SK-N-SH (cell line): Measurements from ENCODE around the gene RRN3. TPM values are rescaled to one million over a fixed set of nuclear protein-coding genes. Genes with fewer than 3 reads are reported as not detected.

Experiments used
- CTCF ChIA-PET: fragments of 300-600, 350-600 bp; formaldehyde crosslinking; extraction: SDS; loops from one replicate; lab custom pipeline; 2021; lab: Yijun Ruan, JAX
- POLR2A ChIA-PET: fragments of 350-600 bp; sonication (Branson Sonifier 250); formaldehyde crosslinking; extraction: SDS; loops from one replicate; lab custom pipeline; 2020; ENCODE audit warnings: antibody characterized with exemption, inconsistent platforms; lab: Yijun Ruan, JAX
- DNase-seq: peaks from one replicate; pipeline ENCODE4 v3.0.0; 2012
- H2AFZ ChIP-seq: fragments of 200-600 bp; sonication (generic); 2 replicates; pipeline ENCODE4 v1.8.1; 2016; ENCODE audit warnings: antibody characterized with exemption, mild to moderate bottlenecking, low read depth
- H3F3A ChIP-seq: fragments of 200-600 bp; sonication (generic); replicated peaks from 2 replicates; pipeline ENCODE3; 2016; ENCODE audit warnings: antibody characterized with exemption, mild to moderate bottlenecking; ENCODE audit not compliant: insufficient read depth
- H3K27ac ChIP-seq, 2 experiments: fragments of 200-500 bp in 1 of 2; fragments of 200-600 bp in 1 of 2; sonication (Bioruptor generic) in 1 of 2; sonication (generic), shearing (Covaris generic) in 1 of 2; 2 replicates each; pipeline versions ENCODE4 v1.5.1 to v1.6.1; 2014 to 2016; ENCODE audit warnings: low read depth in 2 of 2, inconsistent platforms in 1 of 2, low read length in 1 of 2, mild to moderate bottlenecking in 1 of 2, mixed read lengths in 1 of 2
- H3K27me3 ChIP-seq: fragments of 200-600 bp; sonication (generic), shearing (Covaris generic); 2 replicates; pipeline ENCODE4 v1.6.1; 2016; ENCODE audit warnings: mixed run types; ENCODE audit not compliant: insufficient read depth
- H3K36me3 ChIP-seq, 2 experiments: fragments of 200-500 bp in 1 of 2; fragments of 200-600 bp in 1 of 2; sonication (Bioruptor generic) in 1 of 2; sonication (generic) in 1 of 2; replicated peaks in 1 of 2; 2 replicates each; pipeline versions ENCODE3 to v1.5.1; 2014 to 2016; ENCODE audit warnings: low read length in 1 of 2, mild to moderate bottlenecking in 1 of 2; ENCODE audit not compliant: insufficient read depth in 2 of 2, control insufficient read depth in 1 of 2
- H3K4me1 ChIP-seq, 2 experiments: fragments of 200-500 bp in 1 of 2; fragments of 200-600 bp in 1 of 2; sonication (Bioruptor generic) in 1 of 2; sonication (generic), shearing (Covaris generic) in 1 of 2; 2 replicates each; pipeline versions ENCODE4 v1.5.1 to v1.6.1; 2014 to 2016; ENCODE audit warnings: low read depth in 1 of 2, low read length in 1 of 2, mixed run types in 1 of 2; ENCODE audit not compliant: insufficient read depth in 2 of 2, control insufficient read depth in 1 of 2
- H3K4me2 ChIP-seq: fragments of 200-600 bp; sonication (generic), shearing (Covaris generic); 2 replicates; pipeline ENCODE4 v1.6.1; 2017; ENCODE audit warnings: mixed run types
- H3K4me3 ChIP-seq, 2 experiments: fragments of 200-500 bp in 1 of 2; fragments of 200-600 bp in 1 of 2; sonication (Bioruptor generic) in 1 of 2; sonication (generic), shearing (Covaris generic) in 1 of 2; 2 replicates each; pipeline versions ENCODE4 v1.5.1 to v1.8.1; 2014 to 2016; ENCODE audit warnings: low read depth in 2 of 2, inconsistent platforms in 1 of 2, low read length in 1 of 2, mild to moderate bottlenecking in 1 of 2, mixed read lengths in 1 of 2, moderate library complexity in 1 of 2
- H3K79me2 ChIP-seq: fragments of 200-600 bp; sonication (generic); 2 replicates; pipeline ENCODE4 v1.8.1; 2017; ENCODE audit warnings: mild to moderate bottlenecking; ENCODE audit not compliant: insufficient read depth
- H3K9ac ChIP-seq: fragments of 200-600 bp; sonication (generic); 2 replicates; pipeline ENCODE4 v1.6.1; 2017; ENCODE audit warnings: mixed run types
- H3K9me2 ChIP-seq: fragments of 200-600 bp; sonication (generic); 2 replicates; pipeline ENCODE4 v1.6.1; 2017; ENCODE audit warnings: mixed run types
- H3K9me3 ChIP-seq: fragments of 200-600 bp; sonication (generic); 2 replicates; pipeline ENCODE4 v1.6.1; 2017; ENCODE audit warnings: mixed run types, mild to moderate bottlenecking, moderate library complexity
- H4K20me1 ChIP-seq: fragments of 200-600 bp; sonication (generic); 2 replicates; pipeline ENCODE4 v1.6.1; 2017; ENCODE audit warnings: mild to moderate bottlenecking, mixed run types; ENCODE audit not compliant: insufficient read depth
- CHD2 ChIP-seq: fragments of 150-350 bp; IDR thresholded peaks from 2 replicates; pipeline ENCODE4 v1.6.1; 2018; ENCODE audit warnings: low read length; ENCODE audit not compliant: partially characterized antibody
- ELF1 ChIP-seq: IDR thresholded peaks from 2 replicates; pipeline ENCODE4 v1.4.0; 2012
- EP300 ChIP-seq, 2 experiments: IDR thresholded peaks; 2 replicates each; pipeline versions ENCODE4 v1.4.0 to v1.6.1; 2012; ENCODE audit warnings: borderline replicate concordance in 1 of 2, low read depth in 1 of 2, low read length in 1 of 2
- GATA2 ChIP-seq: sonication (generic); formaldehyde crosslinking; IDR thresholded peaks from 2 replicates; pipeline ENCODE4 v1.5.0; 2020; ENCODE audit warnings: mild to moderate bottlenecking, missing genetic modification reagents
- MEF2A ChIP-seq: IDR thresholded peaks from 2 replicates; pipeline ENCODE4 v1.4.0; 2012; ENCODE audit warnings: low read depth, borderline replicate concordance
- MXI1 ChIP-seq: IDR thresholded peaks from 2 replicates; pipeline ENCODE4 v1.6.1; 2012; ENCODE audit warnings: mild to moderate bottlenecking, low read depth, low read length, improper control_type of control experiment
- PBX3 ChIP-seq: IDR thresholded peaks from 2 replicates; pipeline ENCODE4; 2012
- RAD21 ChIP-seq: IDR thresholded peaks from 2 replicates; pipeline ENCODE4 v1.6.1; 2012; ENCODE audit warnings: mild to moderate bottlenecking, low read length
- RXRA ChIP-seq: IDR thresholded peaks from 2 replicates; pipeline ENCODE4 v1.4.0; 2012; ENCODE audit warnings: low read depth, mild to moderate bottlenecking, borderline replicate concordance
- SIN3A ChIP-seq: IDR thresholded peaks from 2 replicates; pipeline ENCODE4 v1.6.1; 2012; ENCODE audit warnings: low read depth, mild to moderate bottlenecking, low read length, moderate library complexity, borderline replicate concordance
- SMC3 ChIP-seq: IDR thresholded peaks from 2 replicates; pipeline ENCODE4 v1.6.1; 2012; ENCODE audit warnings: low read depth, low read length, improper control_type of control experiment
- TEAD4 ChIP-seq: IDR thresholded peaks from 2 replicates; pipeline ENCODE4 v1.4.0; 2012; ENCODE audit warnings: mild to moderate bottlenecking, borderline replicate concordance; ENCODE audit not compliant: insufficient read depth
- USF1 ChIP-seq: IDR thresholded peaks from 2 replicates; pipeline ENCODE4 v1.4.0; 2012; ENCODE audit warnings: low read depth, borderline replicate concordance
- USF2 ChIP-seq: fragments of 150-350 bp; IDR thresholded peaks from 2 replicates; pipeline ENCODE4 v1.6.1; 2017; ENCODE audit warnings: antibody characterized with exemption, low read length, low read depth, borderline replicate concordance
- ZBTB33 ChIP-seq: IDR thresholded peaks from 2 replicates; pipeline ENCODE4 v1.4.0; 2012; ENCODE audit warnings: low read depth, borderline replicate concordance
- WGBS: methylation state at CpG from one replicate; pipeline ENCODE4 v1.1.6; 2017; ENCODE audit warnings: low lambda C conversion rate; 5-methylcytosine and 5-hydroxymethylcytosine counted together
- polyA plus RNA-seq, 3 experiments: library from polyadenylated mRNA; depleted of rRNA; stranded (reverse); fragments of >200 nt; gene quantifications; 2 replicates each; pipeline ENCODE4 v1.2.3, GENCODE V29; 2012
- TF ChIP-seq, protein P1 (sequence below): fragments of 150-350 bp; IDR thresholded peaks from 2 replicates; pipeline ENCODE4 v1.6.1; 2016; ENCODE audit warnings: mild to moderate bottlenecking, low read depth, low read length

The RRN3 gene
- polyA plus RNA-seq, 1 of the 3 experiments (the other 2 are of a cell fraction), result 21.3 TPM

DNA sequence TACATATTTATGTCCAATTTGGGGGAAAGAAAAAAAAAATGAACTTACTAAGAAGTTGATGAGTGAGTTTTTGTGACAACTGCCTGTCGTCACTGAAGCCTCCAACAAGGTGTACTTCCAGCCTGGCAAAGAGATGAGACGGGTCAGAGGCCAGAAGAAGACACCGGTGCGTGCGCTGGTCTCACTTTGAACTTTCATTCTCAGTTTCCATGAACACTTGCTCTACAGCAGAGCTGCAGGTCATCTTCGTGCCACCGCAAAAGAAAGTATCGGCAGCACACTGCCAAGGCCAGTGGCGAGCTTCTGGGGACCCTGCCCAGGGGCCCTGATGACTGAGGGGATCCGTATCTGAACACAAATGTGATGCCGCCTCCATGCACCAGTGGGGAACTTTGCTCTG lies 49.8 kb downstream of the RRN3 start:
- no peaks in the 10 kb centered on the region for H3K9me3 ChIP-seq
- no peak overlapping the region for H3K9ac ChIP-seq
- no peak overlapping the region for H3K4me3 ChIP-seq
- POLR2A ChIA-PET, result no interaction called here
- TF ChIP-seq MXI1 (no peak), RXRA (no peak), RAD21 (no peak), TEAD4 (no peak), ELF1 (no peak), EP300 (IDR thresholded peaks at IDR 0.05; ENCODE audit: borderline replicate concordance in 1 of 2, low read depth in 1 of 2, low read length in 1 of 2) (no peak), PBX3 (no peak), ZBTB33 (no peak), SIN3A (no peak), SMC3 (no peak)
- TF ChIP-seq, protein P1, sequence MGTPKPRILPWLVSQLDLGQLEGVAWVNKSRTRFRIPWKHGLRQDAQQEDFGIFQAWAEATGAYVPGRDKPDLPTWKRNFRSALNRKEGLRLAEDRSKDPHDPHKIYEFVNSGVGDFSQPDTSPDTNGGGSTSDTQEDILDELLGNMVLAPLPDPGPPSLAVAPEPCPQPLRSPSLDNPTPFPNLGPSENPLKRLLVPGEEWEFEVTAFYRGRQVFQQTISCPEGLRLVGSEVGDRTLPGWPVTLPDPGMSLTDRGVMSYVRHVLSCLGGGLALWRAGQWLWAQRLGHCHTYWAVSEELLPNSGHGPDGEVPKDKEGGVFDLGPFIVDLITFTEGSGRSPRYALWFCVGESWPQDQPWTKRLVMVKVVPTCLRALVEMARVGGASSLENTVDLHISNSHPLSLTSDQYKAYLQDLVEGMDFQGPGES, result no peak
- H3F3A ChIP-seq, result peaks cover 2% of the 10 kb centered on the region
- H3K36me3 ChIP-seq, result peaks cover 26 to 36% of the 10 kb centered on the region in 2 experiments
- no peak overlapping the region for H2AFZ ChIP-seq
- no peaks in the 10 kb centered on the region for H3K27me3 ChIP-seq
- DNase-seq, result no peak
- H3K27ac ChIP-seq, result no peak overlapping the region
- peaks cover 33% of the 10 kb centered on the region; the same call in 1 of the 2 replicates for H3K79me2 ChIP-seq
- H3K4me1 ChIP-seq, result no peaks in the 10 kb centered on the region
- CTCF ChIA-PET, result interaction anchor here (1.6 kb wide), 1 partner anchor 11 kb away, joined by 5 read pairs; no protein-coding TSS in a partner anchor
- no peak overlapping the region for H3K4me2 ChIP-seq
- H3K9me2 ChIP-seq, result no peaks in the 10 kb centered on the region
- 0 out of 2 replicates have a peak, but pooled peaks cover 2% of the 10 kb centered on the region for H4K20me1 ChIP-seq
- 90% methylated on average over 11 of the region's 11 CpGs for WGBS

- no peak overlapping the region for H2AFZ ChIP-seq
- no peaks in the 10 kb centered on the region for H3F3A ChIP-seq
- WGBS, result 91% methylated on average over 5 of the region's 5 CpGs
- H4K20me1 ChIP-seq, result no peaks in the 10 kb centered on the region
- no peaks in the 10 kb centered on the region for H3K9me2 ChIP-seq
- TF ChIP-seq MEF2A (no peak), USF2 (no peak), USF1 (no peak), CHD2 (no peak), GATA2 (CRISPR knock-in tag) (no peak)
- TF ChIP-seq, all 33 proteins: peak for 0
- H3K4me2 ChIP-seq, result no peak overlapping the region
- POLR2A ChIA-PET, result no interaction called here
- H3K27me3 ChIP-seq, result no peaks in the 10 kb centered on the region
- no peaks in the 10 kb centered on the region for H3K4me1 ChIP-seq
- no peak overlapping the region for H3K9ac ChIP-seq
- H3K9me3 ChIP-seq, result no peaks in the 10 kb centered on the region
- no peak overlapping the region for H3K4me3 ChIP-seq
- peaks cover 36 to 40% of the 10 kb centered on the region in 2 experiments for H3K36me3 ChIP-seq
- H3K27ac ChIP-seq, result no peak overlapping the region
- H3K79me2 ChIP-seq, result peaks cover 28% of the 10 kb centered on the region; the same call in 1 of the 2 replicates
- CTCF ChIA-PET, result interaction anchor here (1.0 to 1.6 kb wide), 2 partner anchors 10 to 13 kb away, joined by 3 to 5 read pairs; partner anchors contain the start of gene NTAN1
- DNase-seq, result no peak
Observed at GRCh38 chr16:15043344-15043743, 50.7 kb downstream of the RRN3 start.
